GM18508 (cell line): ENCODE measurements around the gene RAP1A.
"Not testable (repeated sequence)": the region's sequence is repeated elsewhere in the genome, so short reads cannot be mapped to it uniquely, and the experiment has no call there.

ENCODE experiments used
- ATAC-seq: cut with Tn5 transposase; IDR thresholded peaks from one replicate; pipeline ENCODE4 v1.9.1; 2021; ENCODE audit warnings: moderate number of reproducible peaks; ENCODE audit not compliant: insufficient read depth, unreplicated experiment

The RAP1A gene

GRCh38 chr1:111658622-111659021 lies 39.0 kb downstream of the RAP1A start:
- ATAC-seq = no peak

GRCh38 chr1:111660204-111661150 lies 40.9 kb downstream of the RAP1A start:
- no peak for ATAC-seq

- ATAC-seq = no peak
Observed at GRCh38 chr1:111664652-111665051, 45.1 kb downstream of the RAP1A start.

- ATAC-seq = no peak
Observed at GRCh38 chr1:111665497-111665896, 45.9 kb downstream of the RAP1A start.

GRCh38 chr1:111666828-111667227 lies 47.2 kb downstream of the RAP1A start:
- ATAC-seq = no peak

GRCh38 chr1:111669268-111669667 lies 49.7 kb downstream of the RAP1A start:
- ATAC-seq = no peak

GRCh38 chr1:111671852-111672251 lies 52.3 kb downstream of the RAP1A start:
- no peak for ATAC-seq

GRCh38 chr1:111672331-111672730 lies 52.7 kb downstream of the RAP1A start:
- no peak for ATAC-seq

- ATAC-seq = no peak
Observed at GRCh38 chr1:111677604-111678003, 58.0 kb downstream of the RAP1A start.

GRCh38 chr1:111679541-111679940 lies 60.0 kb downstream of the RAP1A start:
- ATAC-seq = no peak

GRCh38 chr1:111680212-111680800 lies 60.7 kb downstream of the RAP1A start:
- ATAC-seq = not testable (repeated sequence)

GRCh38 chr1:111685293-111686153 lies 65.9 kb downstream of the RAP1A start:
- ATAC-seq = not testable (repeated sequence)

- ATAC-seq = no peak
Observed at GRCh38 chr1:111690306-111690617, 70.7 kb downstream of the RAP1A start.

- ATAC-seq = no peak
Observed at GRCh38 chr1:111691886-111692285, 72.3 kb downstream of the RAP1A start.

- ATAC-seq = no peak
Observed at GRCh38 chr1:111695801-111696200, 76.2 kb downstream of the RAP1A start.

GRCh38 chr1:111696330-111696729 lies 76.7 kb downstream of the RAP1A start:
- ATAC-seq = no peak

GRCh38 chr1:111699268-111699667 lies 79.7 kb downstream of the RAP1A start:
- ATAC-seq = no peak

GRCh38 chr1:111702504-111703050 lies 83.0 kb downstream of the RAP1A start:
- ATAC-seq = no peak

GRCh38 chr1:111704240-111704639 lies 84.7 kb downstream of the RAP1A start:
- ATAC-seq = no peak

GRCh38 chr1:111704776-111705175 lies 85.2 kb downstream of the RAP1A start:
- no peak for ATAC-seq

GRCh38 chr1:111705841-111706240 lies 86.3 kb downstream of the RAP1A start:
- no peak for ATAC-seq
